GM06990 (cell line): ENCODE measurements around the gene ITLN1.
A peak's percentile ranks its signal among the peaks of the same experiment; 100 is the strongest.

Source experiments
- DNase-seq: peaks from one replicate; pipeline ENCODE4 v3.0.0-alpha.2; 2011; ENCODE audit not compliant: insufficient read length; ENCODE audit errors: extremely low read depth
- H3K27me3 ChIP-seq: replicated peaks from 2 replicates; pipeline ENCODE4 v1.6.0; 2011; ENCODE audit warnings: low read length; ENCODE audit not compliant: control insufficient read depth, insufficient read depth
- H3K36me3 ChIP-seq: 2 replicates; pipeline ENCODE4 v1.5.1; 2011; ENCODE audit warnings: low read length; ENCODE audit not compliant: control insufficient read depth, insufficient read depth
- H3K4me3 ChIP-seq: replicated peaks from 2 replicates; pipeline ENCODE4 v1.5.1; 2011; ENCODE audit warnings: low read depth, mild to moderate bottlenecking, control low read depth, low read length
- CTCF ChIP-seq: IDR thresholded peaks from 2 replicates; pipeline ENCODE4 v1.5.1; 2011; ENCODE audit warnings: low read length, control low read depth, mild to moderate bottlenecking, inconsistent platforms; ENCODE audit not compliant: insufficient read depth, poor library complexity, severe bottlenecking

ITLN1 gene

GRCh38 chr1:160865337-160865736, 19.6 kb downstream of the ITLN1 start:
- no peak for TF ChIP-seq CTCF
- Histone ChIP-seq H3K4me3 (no peak overlapping the region), H3K36me3 (no peaks in the 10 kb centered on the region), H3K27me3 (no peaks in the 10 kb centered on the region; the same call in 1 of the 2 replicates)
- DNase-seq = no peak

GRCh38 chr1:160864173-160864572, 20.8 kb downstream of the ITLN1 start:
- Histone ChIP-seq H3K4me3 (no peak overlapping the region), H3K27me3 (no peaks in the 10 kb centered on the region; the same call in 1 of the 2 replicates), H3K36me3 (no peaks in the 10 kb centered on the region)
- DNase-seq = no peak
- TF ChIP-seq CTCF = no peak

- no peak overlapping the region for H3K4me3 ChIP-seq
- H3K27me3 ChIP-seq = no peaks in the 10 kb centered on the region; the same call in 1 of the 2 replicates
- peak; percentile 8 for DNase-seq
- no peaks in the 10 kb centered on the region for H3K36me3 ChIP-seq
- no peak for TF ChIP-seq CTCF
Observed at GRCh38 chr1:160863774-160864131, 21.2 kb downstream of the ITLN1 start.

GRCh38 chr1:160863061-160863773, 21.8 kb downstream of the ITLN1 start:
- no peak for DNase-seq
- H3K4me3 ChIP-seq = no peak overlapping the region
- no peaks in the 10 kb centered on the region for H3K36me3 ChIP-seq
- H3K27me3 ChIP-seq = no peaks in the 10 kb centered on the region; the same call in 1 of the 2 replicates
- no peak for TF ChIP-seq CTCF

GRCh38 chr1:160862203-160863060, 22.5 kb downstream of the ITLN1 start, which contains the start of gene CD244:
Gene CD244 (minus strand): TSS chr1:160862887. CDS start chr1:160862677, 210 bp downstream.
- TF ChIP-seq CTCF = no peak
- peak; percentile 28 for DNase-seq
- Histone ChIP-seq H3K27me3 (no peaks in the 10 kb centered on the region; the same call in 1 of the 2 replicates), H3K4me3 (no peak within 1 kb of the TSS), H3K36me3 (no peaks in the 10 kb centered on the region)
